ENCODE data around the gene ZNF462.

DNA sequence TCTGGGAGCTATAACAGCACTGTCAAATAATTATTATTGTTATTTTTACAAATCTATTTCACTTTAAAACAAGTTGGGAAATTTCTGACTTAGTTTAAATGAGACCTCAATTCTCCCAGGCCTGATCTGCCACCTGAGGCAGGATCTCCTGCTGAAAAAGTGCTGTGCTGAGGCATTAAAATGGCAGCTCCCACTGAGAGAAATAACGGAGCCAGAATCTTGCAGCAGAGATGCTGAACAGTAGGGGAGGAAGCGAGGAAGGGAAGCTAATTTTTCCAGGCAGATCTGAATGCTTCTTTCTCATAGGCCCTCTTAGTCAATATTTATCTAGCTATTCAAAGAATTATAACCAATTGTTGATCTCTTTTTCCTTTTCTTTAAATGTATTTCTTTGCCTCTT, 196.3 kb downstream of the ZNF462 start:
- TF ChIP-seq, protein P1, sequence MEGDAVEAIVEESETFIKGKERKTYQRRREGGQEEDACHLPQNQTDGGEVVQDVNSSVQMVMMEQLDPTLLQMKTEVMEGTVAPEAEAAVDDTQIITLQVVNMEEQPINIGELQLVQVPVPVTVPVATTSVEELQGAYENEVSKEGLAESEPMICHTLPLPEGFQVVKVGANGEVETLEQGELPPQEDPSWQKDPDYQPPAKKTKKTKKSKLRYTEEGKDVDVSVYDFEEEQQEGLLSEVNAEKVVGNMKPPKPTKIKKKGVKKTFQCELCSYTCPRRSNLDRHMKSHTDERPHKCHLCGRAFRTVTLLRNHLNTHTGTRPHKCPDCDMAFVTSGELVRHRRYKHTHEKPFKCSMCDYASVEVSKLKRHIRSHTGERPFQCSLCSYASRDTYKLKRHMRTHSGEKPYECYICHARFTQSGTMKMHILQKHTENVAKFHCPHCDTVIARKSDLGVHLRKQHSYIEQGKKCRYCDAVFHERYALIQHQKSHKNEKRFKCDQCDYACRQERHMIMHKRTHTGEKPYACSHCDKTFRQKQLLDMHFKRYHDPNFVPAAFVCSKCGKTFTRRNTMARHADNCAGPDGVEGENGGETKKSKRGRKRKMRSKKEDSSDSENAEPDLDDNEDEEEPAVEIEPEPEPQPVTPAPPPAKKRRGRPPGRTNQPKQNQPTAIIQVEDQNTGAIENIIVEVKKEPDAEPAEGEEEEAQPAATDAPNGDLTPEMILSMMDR (IDR thresholded peaks at IDR 0.05): no peak
- TF ChIP-seq POLR2A (IDR thresholded peaks at IDR 0.05): no peak

All from tibial nerve (tissue), 3 donors.